K562 (cell line): ENCODE results near the gene MET. TPM values are rescaled to one million over a fixed set of nuclear protein-coding genes. Genes with fewer than 3 reads are reported as not detected.

ENCODE experiments used
- CEBPG ChIP-seq, 3 experiments: fragments of 200-800 bp in 1 of 3; sonication (Bioruptor generic) in 1 of 3; sonication (generic) in 1 of 3; formaldehyde crosslinking in 1 of 3; IDR thresholded peaks in 2 of 3; conservative IDR thresholded peaks in 1 of 3; 2 replicates each; pipeline versions ENCODE4 v1.6.1 to v1.8.0; 2016 to 2022; ENCODE audit warnings: missing compliant biosample characterization in 2 of 3, missing genetic modification characterization in 2 of 3, mild to moderate bottlenecking in 1 of 3, missing genetic modification reagents in 1 of 3
- CXXC5 ChIP-seq: fragments of 250-450 bp; sonication (Bioruptor Pico); IDR thresholded peaks from 2 replicates; pipeline ENCODE4 v1.8.0; 2022; ENCODE audit warnings: inconsistent platforms, mild to moderate bottlenecking, moderate library complexity
- E2F5 ChIP-seq: sonication (generic); formaldehyde crosslinking; IDR thresholded peaks from 2 replicates; pipeline ENCODE4 v1.8.0; 2022; ENCODE audit warnings: mild to moderate bottlenecking, missing genetic modification reagents
- EWSR1 ChIP-seq: fragments of 450-650 bp; IDR thresholded peaks from 2 replicates; pipeline ENCODE4 v1.6.1; 2018; ENCODE audit warnings: borderline replicate concordance, mild to moderate bottlenecking, low read depth, moderate library complexity; ENCODE audit not compliant: partially characterized antibody
- GTF2F1 ChIP-seq: IDR thresholded peaks from 2 replicates; pipeline ENCODE4 v1.6.1; 2011; ENCODE audit warnings: low read depth, low read length, improper control_type of control experiment
- L3MBTL2 ChIP-seq: fragments of 450-650 bp; IDR thresholded peaks from 2 replicates; pipeline ENCODE4 v1.6.1; 2016; ENCODE audit warnings: mild to moderate bottlenecking, moderate library complexity
- MEF2D ChIP-seq: conservative IDR thresholded peaks from 2 replicates; pipeline ENCODE4 v1.6.1; 2016; ENCODE audit warnings: low read depth, missing genetic modification characterization, missing compliant biosample characterization
- MYBL2 ChIP-seq, 2 experiments: fragments of 450-650 bp in 1 of 2; sonication (generic) in 1 of 2; formaldehyde crosslinking in 1 of 2; IDR thresholded peaks; 2 replicates each; pipeline versions ENCODE4 v1.6.1 to v1.8.1; 2017 to 2022; ENCODE audit warnings: borderline replicate concordance in 1 of 2, inconsistent platforms in 1 of 2, low read depth in 1 of 2, mild to moderate bottlenecking in 1 of 2, missing genetic modification reagents in 1 of 2, moderate library complexity in 1 of 2
- NEUROD1 ChIP-seq: fragments of 150-350 bp; IDR thresholded peaks from 2 replicates; pipeline ENCODE4 v1.6.1; 2014; ENCODE audit warnings: borderline replicate concordance, low read length, low read depth; ENCODE audit not compliant: partially characterized antibody
- NFE2L1 ChIP-seq: fragments of 450-650 bp; IDR thresholded peaks from 2 replicates; pipeline ENCODE4 v1.6.1; 2016; ENCODE audit warnings: missing genetic modification characterization, low read depth, mild to moderate bottlenecking, missing compliant biosample characterization, moderate library complexity, borderline replicate concordance
- NFIX ChIP-seq: fragments of 250-450 bp; sonication (Bioruptor Pico); IDR thresholded peaks from 2 replicates; pipeline ENCODE4 v1.4.0; 2020; ENCODE audit warnings: low read depth, mild to moderate bottlenecking, moderate library complexity
- PHB2 ChIP-seq: fragments of 450-650 bp; IDR thresholded peaks from 2 replicates; pipeline ENCODE4 v1.6.1; 2017; ENCODE audit warnings: low read depth
- RHOXF2B ChIP-seq: fragments of 250-450 bp; sonication (Bioruptor Pico); conservative IDR thresholded peaks from 2 replicates; pipeline ENCODE4 v1.5.1; 2021
- SMAD2 ChIP-seq: fragments of 150-350 bp; IDR thresholded peaks from 2 replicates; pipeline ENCODE4 v1.6.1; 2014; ENCODE audit warnings: low read depth, mild to moderate bottlenecking, low read length
- SNRNP70 ChIP-seq: fragments of 200-400 bp; formaldehyde crosslinking; optimal IDR thresholded peaks from 2 replicates; pipeline ENCODE3; 2017; ENCODE audit warnings: low read depth, low read length
- STAT6 ChIP-seq: sonication (generic); formaldehyde crosslinking; IDR thresholded peaks from 2 replicates; pipeline ENCODE4 v1.8.1; 2023; ENCODE audit warnings: mild to moderate bottlenecking, missing genetic modification reagents
- ZFP1 ChIP-seq: fragments of 450-650 bp; formaldehyde crosslinking; IDR thresholded peaks from 2 replicates; pipeline ENCODE4 v1.4.0; 2020; ENCODE audit warnings: mild to moderate bottlenecking, mixed read lengths
- ZNF239 ChIP-seq: fragments of 250-450 bp; sonication (Bioruptor Pico); IDR thresholded peaks from 2 replicates; pipeline ENCODE4 v1.4.0; 2020; ENCODE audit warnings: mild to moderate bottlenecking
- ZNF551 ChIP-seq: fragments of 250-450 bp; sonication (Bioruptor Pico); IDR thresholded peaks from 2 replicates; pipeline ENCODE4 v1.5.0; 2021; ENCODE audit warnings: mild to moderate bottlenecking, moderate library complexity
- ZNF639 ChIP-seq, 2 experiments: fragments of 200-800 bp in 1 of 2; sonication (Bioruptor generic) in 1 of 2; sonication (generic) in 1 of 2; formaldehyde crosslinking in 1 of 2; IDR thresholded peaks in 1 of 2; conservative IDR thresholded peaks in 1 of 2; 2 replicates each; pipeline versions ENCODE4 v1.5.0 to v1.6.1; 2016 to 2020; ENCODE audit warnings: missing compliant biosample characterization in 1 of 2, missing genetic modification characterization in 1 of 2, missing genetic modification reagents in 1 of 2
- ZNF699 ChIP-seq: fragments of 250-450 bp; sonication (Bioruptor Pico); IDR thresholded peaks from 2 replicates; pipeline ENCODE4 v1.8.0; 2021; ENCODE audit warnings: mild to moderate bottlenecking, moderate library complexity; ENCODE audit not compliant: insufficient replicate concordance
- ZNF740 ChIP-seq, 3 experiments: fragments of 200-800 bp in 1 of 3; sonication (Bioruptor generic) in 1 of 3; sonication (generic) in 1 of 3; formaldehyde crosslinking in 1 of 3; IDR thresholded peaks; 2 replicates each; pipeline versions ENCODE4 v1.6.1 to v1.8.0; 2016 to 2022; ENCODE audit warnings: mild to moderate bottlenecking in 2 of 3, missing compliant biosample characterization in 2 of 3, missing genetic modification characterization in 2 of 3, missing genetic modification reagents in 1 of 3
- polyA plus RNA-seq, 8 experiments: library from polyadenylated mRNA; depleted of rRNA in 4 of 8; stranded (reverse) in 5 of 8; unstranded in 3 of 8; fragments of >200 nt; fragmentation: Nextera tagmentation in 2 of 8; fragmentation: Illumina TruSeq in 1 of 8; extraction: Ambion mirVana in 2 of 8; extraction: Trizol in 1 of 8; gene quantifications; 2 replicates each; pipeline versions ENCODE4 v1.2.1 to v1.2.3, GENCODE V29; 2011 to 2014; ENCODE audit warnings: inconsistent platforms in 1 of 8, missing spikeins in 1 of 8
- total RNA-seq, 7 experiments: library from RNA; depleted of rRNA in 6 of 7; stranded (reverse); fragments of >200 nt in 6 of 7; fragmentation: Illumina TruSeq in 2 of 7; extraction: Trizol in 2 of 7; gene quantifications; 2 replicates each; pipeline versions ENCODE4 v1.2.1 to v1.2.3, GENCODE V29; 2011 to 2021; ENCODE audit warnings: low replicate concordance in 1 of 7

Gene MET
- total and polyA plus RNA-seq, 9 of the 15 experiments (the other 6 are each of a cell fraction or from before 2014, with no cell fraction given) = 0.84 to 2.4 (median 1.1) TPM

- no peak for TF ChIP-seq SMAD2
- TF ChIP-seq STAT6 = no peak
- TF ChIP-seq EWSR1 = no peak
- no peak for TF ChIP-seq E2F5 (CRISPR knock-in tag)
- no peak for TF ChIP-seq GTF2F1
- TF ChIP-seq NFIX (CRISPR knock-in tag) = no peak
- no peak for TF ChIP-seq ZNF639 (CRISPR knock-in tag; conservative IDR thresholded peaks at IDR 0.05 in 1 of 2, IDR thresholded peaks at IDR 0.05 in 1 of 2)
- TF ChIP-seq CEBPG (CRISPR knock-in tag; IDR thresholded peaks at IDR 0.05) = no peak
- no peak for TF ChIP-seq CEBPG (tag; conservative IDR thresholded peaks at IDR 0.05 in 1 of 2, IDR thresholded peaks at IDR 0.05 in 1 of 2)
- no peak for TF ChIP-seq ZNF740 (CRISPR knock-in tag; IDR thresholded peaks at IDR 0.05)
- no peak for TF ChIP-seq ZNF740 (tag; IDR thresholded peaks at IDR 0.05)
- TF ChIP-seq PHB2 = no peak
- no peak for TF ChIP-seq MYBL2 (IDR thresholded peaks at IDR 0.05; ENCODE audit: low read depth)
- no peak for TF ChIP-seq MYBL2 (CRISPR knock-in tag; IDR thresholded peaks at IDR 0.05; ENCODE audit: borderline replicate concordance)
- TF ChIP-seq ZNF699 = no peak
- no peak for TF ChIP-seq ZFP1 (CRISPR knock-in tag)
- no peak for TF ChIP-seq ZNF239 (CRISPR knock-in tag)
- TF ChIP-seq NFE2L1 (tag) = no peak
- TF ChIP-seq RHOXF2B (CRISPR knock-in tag) = no peak
- no peak for TF ChIP-seq NEUROD1
- TF ChIP-seq MEF2D (tag) = no peak
- TF ChIP-seq ZNF551 (CRISPR knock-in tag) = no peak
- no peak for TF ChIP-seq SNRNP70
- TF ChIP-seq CXXC5 (CRISPR knock-in tag) = peak; percentile 27; the same call in 1 of the 2 replicates
- peak; percentile 79 for TF ChIP-seq L3MBTL2
These were observed 45.1 kb upstream of the MET start (continued) for GRCh38 chr7:116626886-116627285.
